ENCODE results near the gene APOD.

Gene APOD

DNA sequence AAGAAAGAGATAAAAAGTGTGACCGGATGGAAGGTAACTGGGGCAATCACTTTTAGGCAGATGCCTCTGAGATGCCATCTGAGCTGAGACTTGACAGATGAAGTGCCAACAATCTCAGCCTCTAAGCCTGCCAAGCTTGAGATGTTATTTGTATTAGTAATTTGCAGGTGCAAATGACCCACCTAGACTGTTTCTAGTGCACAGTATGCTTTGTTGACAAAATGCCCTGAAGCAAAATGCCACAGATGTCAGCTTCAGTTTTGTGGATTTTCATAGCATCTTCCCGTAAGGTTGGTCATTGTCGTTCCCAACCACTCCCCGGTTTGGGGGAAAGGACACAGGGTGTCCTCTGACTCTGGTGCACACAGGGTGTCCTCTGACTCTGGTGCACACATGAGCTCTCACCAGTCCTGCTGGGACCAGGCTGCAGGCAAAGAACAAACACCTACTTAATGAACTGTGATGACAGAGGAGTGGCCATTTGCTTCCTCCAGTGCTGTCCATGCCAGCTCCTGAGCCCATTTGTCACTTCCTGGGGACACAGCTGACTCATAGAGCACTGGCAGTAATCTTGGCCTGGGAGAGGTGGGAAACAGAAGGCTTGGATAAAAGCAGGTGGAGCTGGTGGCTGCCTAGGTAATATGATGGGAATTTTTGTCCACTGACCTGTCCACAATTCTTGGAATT, 23.9 kb downstream of the APOD start:
- no peak overlapping the region for H3K4me3 ChIP-seq (ENCODE audit: low read depth, low read length)
- TF ChIP-seq POLR2A (IDR thresholded peaks at IDR 0.05; ENCODE audit: extremely low read depth, insufficient read length) (no peak), MYC (IDR thresholded peaks at IDR 0.05; ENCODE audit: low read depth, low read length) (no peak)
- TF ChIP-seq, protein P1, sequence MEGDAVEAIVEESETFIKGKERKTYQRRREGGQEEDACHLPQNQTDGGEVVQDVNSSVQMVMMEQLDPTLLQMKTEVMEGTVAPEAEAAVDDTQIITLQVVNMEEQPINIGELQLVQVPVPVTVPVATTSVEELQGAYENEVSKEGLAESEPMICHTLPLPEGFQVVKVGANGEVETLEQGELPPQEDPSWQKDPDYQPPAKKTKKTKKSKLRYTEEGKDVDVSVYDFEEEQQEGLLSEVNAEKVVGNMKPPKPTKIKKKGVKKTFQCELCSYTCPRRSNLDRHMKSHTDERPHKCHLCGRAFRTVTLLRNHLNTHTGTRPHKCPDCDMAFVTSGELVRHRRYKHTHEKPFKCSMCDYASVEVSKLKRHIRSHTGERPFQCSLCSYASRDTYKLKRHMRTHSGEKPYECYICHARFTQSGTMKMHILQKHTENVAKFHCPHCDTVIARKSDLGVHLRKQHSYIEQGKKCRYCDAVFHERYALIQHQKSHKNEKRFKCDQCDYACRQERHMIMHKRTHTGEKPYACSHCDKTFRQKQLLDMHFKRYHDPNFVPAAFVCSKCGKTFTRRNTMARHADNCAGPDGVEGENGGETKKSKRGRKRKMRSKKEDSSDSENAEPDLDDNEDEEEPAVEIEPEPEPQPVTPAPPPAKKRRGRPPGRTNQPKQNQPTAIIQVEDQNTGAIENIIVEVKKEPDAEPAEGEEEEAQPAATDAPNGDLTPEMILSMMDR (IDR thresholded peaks at IDR 0.05; ENCODE audit: low read depth, low read length): no peak
- TF ChIP-seq, protein P2, sequence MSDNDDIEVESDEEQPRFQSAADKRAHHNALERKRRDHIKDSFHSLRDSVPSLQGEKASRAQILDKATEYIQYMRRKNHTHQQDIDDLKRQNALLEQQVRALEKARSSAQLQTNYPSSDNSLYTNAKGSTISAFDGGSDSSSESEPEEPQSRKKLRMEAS (IDR thresholded peaks at IDR 0.05; ENCODE audit: low read depth, low read length): no peak
- DNase-seq (ENCODE audit: low read depth): no peak

DNA sequence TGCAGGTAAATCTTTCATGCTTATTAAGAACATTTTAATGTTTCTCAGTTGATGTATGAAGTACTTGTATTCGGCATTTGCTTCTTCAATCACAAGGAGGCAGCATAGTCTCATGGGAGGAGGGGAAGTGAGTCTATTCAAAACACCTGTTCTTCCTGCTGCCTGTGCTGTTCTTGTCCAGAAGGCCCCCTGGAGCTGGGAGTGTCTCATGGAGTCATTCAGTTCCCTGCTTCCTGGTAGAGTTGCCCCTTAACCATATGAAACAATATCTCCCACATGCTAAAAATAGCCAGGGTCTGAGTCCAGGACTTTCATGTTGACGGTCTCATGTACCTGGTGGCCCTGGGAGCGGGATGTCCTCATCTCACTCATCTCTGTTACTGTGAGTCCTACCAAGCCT, 25.1 kb downstream of the APOD start:
- H3K4me3 ChIP-seq (ENCODE audit: low read depth, low read length): no peak overlapping the region
- peak; percentile 61 for DNase-seq (ENCODE audit: low read depth)
- TF ChIP-seq MYC (IDR thresholded peaks at IDR 0.05; ENCODE audit: low read depth, low read length): peak; percentile 43; the same call in 1 of the 2 replicates
- TF ChIP-seq, protein P2 (IDR thresholded peaks at IDR 0.05; ENCODE audit: low read depth, low read length): no peak
- TF ChIP-seq, protein P1 (IDR thresholded peaks at IDR 0.05; ENCODE audit: low read depth, low read length): peak; percentile 29
- no peak for TF ChIP-seq POLR2A (IDR thresholded peaks at IDR 0.05; ENCODE audit: extremely low read depth, insufficient read length)

DNA sequence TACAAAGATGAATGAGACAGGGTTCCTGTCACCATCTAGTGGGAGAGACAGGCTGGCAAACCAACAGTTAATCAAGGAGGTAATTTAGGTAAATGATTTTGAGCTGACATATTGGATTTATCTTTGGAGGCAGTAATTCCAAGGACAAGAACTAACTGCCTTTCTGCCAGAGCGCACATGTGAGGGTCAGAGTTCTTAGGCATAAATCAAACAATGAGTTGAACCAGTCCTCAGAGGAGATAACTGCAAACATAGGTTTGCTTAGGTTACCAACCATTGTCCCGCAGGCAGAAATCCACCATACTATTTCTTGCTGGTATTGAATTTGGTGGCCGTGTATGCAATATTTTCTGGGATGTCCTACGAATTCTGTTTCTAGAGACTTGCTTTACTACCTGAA, 26.4 kb downstream of the APOD start:
- H3K4me3 ChIP-seq (ENCODE audit: low read depth, low read length): no peak overlapping the region
- TF ChIP-seq, protein P2 (IDR thresholded peaks at IDR 0.05; ENCODE audit: low read depth, low read length): no peak
- TF ChIP-seq MYC (IDR thresholded peaks at IDR 0.05; ENCODE audit: low read depth, low read length) (no peak), POLR2A (IDR thresholded peaks at IDR 0.05; ENCODE audit: extremely low read depth, insufficient read length) (no peak)
- TF ChIP-seq, protein P1 (IDR thresholded peaks at IDR 0.05; ENCODE audit: low read depth, low read length): no peak
- no peak for DNase-seq (ENCODE audit: low read depth)

DNA sequence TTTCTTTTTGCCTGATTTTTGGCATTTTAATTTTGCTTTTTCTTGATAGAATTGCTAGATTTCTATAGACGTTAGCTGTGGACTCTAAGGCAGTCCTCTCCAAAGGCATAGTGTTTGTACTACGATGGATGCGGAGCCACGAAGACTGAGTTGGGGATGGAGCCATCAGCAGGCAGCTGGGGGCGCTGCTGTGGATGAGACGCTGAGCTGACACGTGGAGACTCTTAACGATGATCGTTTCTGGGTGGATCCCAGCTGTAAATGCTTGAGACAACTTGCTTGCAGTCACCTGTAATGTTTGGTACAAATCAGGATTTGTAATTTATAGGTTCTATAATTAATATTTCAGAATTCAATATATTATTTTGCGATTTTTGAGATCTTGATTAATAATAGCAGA, 27.4 kb downstream of the APOD start:
- TF ChIP-seq, protein P2 (IDR thresholded peaks at IDR 0.05; ENCODE audit: low read depth, low read length): peak; percentile 73
- no peak for TF ChIP-seq POLR2A (IDR thresholded peaks at IDR 0.05; ENCODE audit: extremely low read depth, insufficient read length)
- TF ChIP-seq, protein P1 (IDR thresholded peaks at IDR 0.05; ENCODE audit: low read depth, low read length): peak; percentile 56
- peak; percentile 62 for TF ChIP-seq MYC (IDR thresholded peaks at IDR 0.05; ENCODE audit: low read depth, low read length)
- DNase-seq (ENCODE audit: low read depth): peak; percentile 50
- H3K4me3 ChIP-seq (ENCODE audit: low read depth, low read length): no peak overlapping the region

DNA sequence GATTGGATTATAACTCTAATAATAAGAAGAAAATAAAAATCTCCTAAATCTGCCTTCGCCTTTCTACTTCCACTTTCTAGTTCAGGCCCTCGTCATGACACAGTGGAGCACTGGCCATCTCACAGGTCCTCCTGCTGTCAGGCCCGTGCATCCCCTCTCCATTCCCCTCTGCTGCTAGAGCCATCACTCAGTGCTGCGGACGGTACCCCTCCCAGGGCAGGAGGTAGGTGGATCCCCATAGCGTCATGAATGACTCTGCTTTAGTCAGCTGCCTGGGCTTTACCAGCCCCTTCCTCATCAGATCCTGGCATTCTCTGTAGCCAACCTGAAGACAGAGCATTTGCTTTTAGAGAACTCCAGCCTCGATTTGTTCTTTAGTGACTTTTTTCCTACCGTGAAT, 28.6 kb downstream of the APOD start:
- TF ChIP-seq POLR2A (IDR thresholded peaks at IDR 0.05; ENCODE audit: extremely low read depth, insufficient read length) (no peak), MYC (IDR thresholded peaks at IDR 0.05; ENCODE audit: low read depth, low read length) (no peak)
- TF ChIP-seq, protein P2 (IDR thresholded peaks at IDR 0.05; ENCODE audit: low read depth, low read length): no peak
- TF ChIP-seq, protein P1 (IDR thresholded peaks at IDR 0.05; ENCODE audit: low read depth, low read length): no peak
- H3K4me3 ChIP-seq (ENCODE audit: low read depth, low read length): no peak overlapping the region
- no peak for DNase-seq (ENCODE audit: low read depth)
